Fibroblast of lung (primary cell): Measurements from ENCODE around the gene ARHGAP5.

Experiments
- EZH2 ChIP-seq: IDR thresholded peaks from 2 replicates; pipeline ENCODE4 v1.5.1; 2012; ENCODE audit warnings: low read length, control low read depth, mild to moderate bottlenecking; ENCODE audit errors: missing control alignments
- TF ChIP-seq, protein P1 (sequence below), 2 donors: IDR thresholded peaks in 1 of 2; conservative IDR thresholded peaks in 1 of 2; 1 replicate in 1 of 2; 2 replicates in 1 of 2; pipeline ENCODE4 v1.5.1; 2011 to 2012; ENCODE audit warnings: low read length in 2 of 2, control low read depth in 1 of 2, inconsistent platforms in 1 of 2, low read depth in 1 of 2, mild to moderate bottlenecking in 1 of 2

DNA sequence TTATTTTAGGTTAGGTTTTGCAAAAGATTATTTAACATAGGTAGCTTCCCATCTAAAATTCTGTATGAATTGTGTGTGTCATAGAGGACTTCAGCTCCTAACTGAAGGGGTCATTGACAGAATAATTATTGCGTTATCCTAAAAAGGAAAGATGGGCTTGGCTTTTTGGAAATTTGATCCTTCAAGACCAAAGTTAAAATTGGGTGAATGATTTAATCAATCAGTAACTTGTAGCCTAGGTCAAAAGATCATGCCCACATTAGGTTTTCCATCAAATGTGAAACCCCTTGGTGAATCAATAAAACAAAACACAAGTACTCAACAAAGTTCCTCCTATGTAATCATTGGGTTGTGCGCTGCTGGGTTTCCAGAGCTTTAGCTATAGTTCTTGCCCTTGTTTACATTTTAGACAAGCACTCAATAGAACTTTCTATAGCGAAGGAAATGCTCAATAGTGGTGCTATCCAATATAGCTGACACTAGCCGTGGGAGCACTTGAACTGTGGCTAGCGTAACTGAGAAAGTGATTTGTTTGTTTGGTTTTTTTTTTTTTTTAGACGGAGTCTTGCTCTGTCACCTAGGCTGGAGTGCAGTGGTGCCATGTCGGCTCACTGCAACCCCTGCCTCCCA lies 37.6 kb upstream of the ARHGAP5 start:
- TF ChIP-seq, protein P1, sequence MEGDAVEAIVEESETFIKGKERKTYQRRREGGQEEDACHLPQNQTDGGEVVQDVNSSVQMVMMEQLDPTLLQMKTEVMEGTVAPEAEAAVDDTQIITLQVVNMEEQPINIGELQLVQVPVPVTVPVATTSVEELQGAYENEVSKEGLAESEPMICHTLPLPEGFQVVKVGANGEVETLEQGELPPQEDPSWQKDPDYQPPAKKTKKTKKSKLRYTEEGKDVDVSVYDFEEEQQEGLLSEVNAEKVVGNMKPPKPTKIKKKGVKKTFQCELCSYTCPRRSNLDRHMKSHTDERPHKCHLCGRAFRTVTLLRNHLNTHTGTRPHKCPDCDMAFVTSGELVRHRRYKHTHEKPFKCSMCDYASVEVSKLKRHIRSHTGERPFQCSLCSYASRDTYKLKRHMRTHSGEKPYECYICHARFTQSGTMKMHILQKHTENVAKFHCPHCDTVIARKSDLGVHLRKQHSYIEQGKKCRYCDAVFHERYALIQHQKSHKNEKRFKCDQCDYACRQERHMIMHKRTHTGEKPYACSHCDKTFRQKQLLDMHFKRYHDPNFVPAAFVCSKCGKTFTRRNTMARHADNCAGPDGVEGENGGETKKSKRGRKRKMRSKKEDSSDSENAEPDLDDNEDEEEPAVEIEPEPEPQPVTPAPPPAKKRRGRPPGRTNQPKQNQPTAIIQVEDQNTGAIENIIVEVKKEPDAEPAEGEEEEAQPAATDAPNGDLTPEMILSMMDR (conservative IDR thresholded peaks at IDR 0.05 in 1 of 2, IDR thresholded peaks at IDR 0.05 in 1 of 2; ENCODE audit: low read depth in 1 of 2, low read length in 2 of 2) = no peak
- TF ChIP-seq EZH2 = no peak
